Measurements from ENCODE around the gene OR9K2.

- TF ChIP-seq CTCF (IDR thresholded peaks at IDR 0.05; ENCODE audit: insufficient read depth, low read length) (no peak), REST (IDR thresholded peaks at IDR 0.05; ENCODE audit: insufficient replicate concordance, low read depth) (no peak)
Measured at GRCh38 chr12:55173456-55173855, 47.2 kb downstream of the OR9K2 start.
